ENCODE results near the gene HCLS1. TPM values are rescaled to one million over a fixed set of nuclear protein-coding genes. Genes with fewer than 3 reads are reported as not detected.

Gene HCLS1
- total RNA-seq, 3 donors from 2014 or later (not counting 1 experiment from before 2014, with no cell fraction given) = 331 to 356 (median 336) TPM

GRCh38 chr3:121592856-121593702 lies 67.6 kb downstream of the HCLS1 start, which contains the start of gene FBXO40:
TSS of gene FBXO40 (plus strand) at chr3:121593379. CDS start at chr3:121620576, 27,197 bp downstream.
- Mint-ChIP-seq H3K4me3 (no peak within 1 kb of the TSS), H3K36me3 (no peaks in the 10 kb centered on the region), H3K9me3 (no peaks in the 10 kb centered on the region), H3K27me3 (ENCODE audit: low read depth in 2 of 2) (peaks cover 0 to 11% of the 10 kb centered on the region in 2 donors), H3K4me1 (no peaks in the 10 kb centered on the region), H3K27ac (no peak within 1 kb of the TSS)
- Histone ChIP-seq H3K27ac (ENCODE audit: low read length) (no peak within 1 kb of the TSS), H3K36me3 (ENCODE audit: control insufficient read depth, insufficient read depth, low read length) (no peaks in the 10 kb centered on the region), H3K4me1 (ENCODE audit: control insufficient read depth, insufficient read depth, low read length) (no peaks in the 10 kb centered on the region), H3K9me3 (ENCODE audit: control insufficient read depth, insufficient read depth, low read length) (no peaks in the 10 kb centered on the region), H3K27me3 (ENCODE audit: control insufficient read depth, insufficient read depth, low read length) (no peaks in the 10 kb centered on the region), H3K4me3 (ENCODE audit: low read length) (no peak within 1 kb of the TSS)
- WGBS (ENCODE audit: insufficient coverage) = 81% methylated on average over 11 of the region's 11 CpGs
- intact Hi-C loops (cut with micrococcal nuclease) = no loop called here
- DNase-seq (no peak), ATAC-seq (no peak)
- no peak for TF ChIP-seq CTCF (IDR thresholded peaks at IDR 0.05)

GRCh38 chr3:121584418-121584817 lies 76.3 kb downstream of the HCLS1 start:
- Histone ChIP-seq H3K4me1 (ENCODE audit: control insufficient read depth, insufficient read depth, low read length) (no peaks in the 10 kb centered on the region), H3K36me3 (ENCODE audit: control insufficient read depth, insufficient read depth, low read length) (no peaks in the 10 kb centered on the region), H3K27ac (ENCODE audit: low read length) (no peak overlapping the region), H3K9me3 (ENCODE audit: control insufficient read depth, insufficient read depth, low read length) (no peaks in the 10 kb centered on the region), H3K4me3 (ENCODE audit: low read length) (no peak overlapping the region), H3K27me3 (ENCODE audit: control insufficient read depth, insufficient read depth, low read length) (no peaks in the 10 kb centered on the region)
- Mint-ChIP-seq H3K36me3 (no peaks in the 10 kb centered on the region), H3K4me3 (no peak overlapping the region), H3K27ac (no peak overlapping the region), H3K9me3 (no peaks in the 10 kb centered on the region), H3K27me3 (ENCODE audit: low read depth in 2 of 2) (peaks cover 15 to 17% of the 10 kb centered on the region in 2 donors), H3K4me1 (no peaks in the 10 kb centered on the region)
- ATAC-seq = no peak
- no peak for TF ChIP-seq CTCF (IDR thresholded peaks at IDR 0.05)
- DNase-seq = no peak
- intact Hi-C loops (cut with micrococcal nuclease) = no loop called here
- 88% methylated on average over 1 of the region's 1 CpG for WGBS (ENCODE audit: insufficient coverage)

GRCh38 chr3:121581691-121582090 lies 79.0 kb downstream of the HCLS1 start:
- no peaks in the 10 kb centered on the region for H3K36me3 ChIP-seq (ENCODE audit: control insufficient read depth, insufficient read depth, low read length)

More at GRCh38 chr3:121581691-121582090, 79.0 kb downstream of the HCLS1 start:
- H3K27me3 ChIP-seq (ENCODE audit: control insufficient read depth, insufficient read depth, low read length) = no peaks in the 10 kb centered on the region
- Mint-ChIP-seq H3K4me1 (no peaks in the 10 kb centered on the region), H3K36me3 (no peaks in the 10 kb centered on the region), H3K27me3 (ENCODE audit: low read depth in 2 of 2) (peaks cover 15 to 16% of the 10 kb centered on the region in 2 donors), H3K9me3 (no peaks in the 10 kb centered on the region), H3K4me3 (no peak overlapping the region), H3K27ac (no peak overlapping the region)
- ATAC-seq (no peak), DNase-seq (no peak)
- no peak overlapping the region for H3K4me3 ChIP-seq (ENCODE audit: low read length)
- no peaks in the 10 kb centered on the region for H3K4me1 ChIP-seq (ENCODE audit: control insufficient read depth, insufficient read depth, low read length)
- TF ChIP-seq CTCF (IDR thresholded peaks at IDR 0.05) = no peak
- WGBS (ENCODE audit: insufficient coverage) = 100% methylated on average over 1 of the region's 2 CpGs
- no peak overlapping the region for H3K27ac ChIP-seq (ENCODE audit: low read length)
- no peaks in the 10 kb centered on the region for H3K9me3 ChIP-seq (ENCODE audit: control insufficient read depth, insufficient read depth, low read length)
- intact Hi-C loops (cut with micrococcal nuclease) = no loop called here

Other genes starting within 250 kb of the HCLS1 start
- 1 to 10 TPM in 1 of 3 donors, under 1 TPM in 2; 0.66 to 1.2 (median 0.70) TPM for gene POLQ, start 114.9 kb downstream of the HCLS1 start, total RNA-seq
- gene ARGFX, start 93.0 kb downstream of the HCLS1 start, total RNA-seq = not detected
- not detected for gene FBXO40, start 67.5 kb downstream of the HCLS1 start, total RNA-seq
- gene GOLGB1, start 88.8 kb upstream of the HCLS1 start, total RNA-seq = 10 to 100 TPM; 55.4 to 67.2 (median 61.1) TPM
- 10 to 100 TPM; 42.6 to 44.3 (median 42.6) TPM for gene IQCB1, start 174.2 kb upstream of the HCLS1 start, total RNA-seq
- gene EAF2, start 174.3 kb upstream of the HCLS1 start, total RNA-seq = 1 to 10 TPM; 5.1 to 7.4 (median 5.4) TPM
- 1 to 10 TPM in 2 of 3 donors, under 1 TPM in 1; 0.78 to 4.4 (median 2.2) TPM for gene SLC15A2, start 233.5 kb upstream of the HCLS1 start, total RNA-seq